Keratinocyte (primary cell): ENCODE data around the gene FUT4.

Experiments used
- CTCF ChIP-seq, 3 experiments: IDR thresholded peaks in 1 of 3; conservative IDR thresholded peaks in 1 of 3; optimal IDR thresholded peaks in 1 of 3; 2 replicates in 2 of 3; 3 replicates in 1 of 3; pipeline versions ENCODE3 to v1.5.1; 2011; ENCODE audit warnings: low read length in 3 of 3, mild to moderate bottlenecking in 3 of 3, moderate library complexity in 2 of 3, control low read depth in 1 of 3, inconsistent platforms in 1 of 3; ENCODE audit not compliant: insufficient read depth in 2 of 3; ENCODE audit errors: extremely low read depth in 1 of 3
- EZH2 ChIP-seq: IDR thresholded peaks from one replicate; pipeline ENCODE4 v1.6.1; 2012; ENCODE audit warnings: inconsistent platforms, mild to moderate bottlenecking, low read length, moderate library complexity

- TF ChIP-seq CTCF (optimal IDR thresholded peaks at IDR 0.05 in 1 of 3, IDR thresholded peaks at IDR 0.05 in 1 of 3, conservative IDR thresholded peaks at IDR 0.05 in 1 of 3; ENCODE audit: extremely low read depth in 1 of 3, insufficient read depth in 2 of 3, low read length in 3 of 3) (no peak), EZH2 (no peak)
Measured at GRCh38 chr11:94546886-94547285, 3.2 kb downstream of the FUT4 start.
